Globus pallidus (tissue), 1 donor: ENCODE measurements around the gene ELP2.
A peak's percentile ranks its signal among the peaks of the same experiment; 100 is the strongest.
"Not testable (repeated sequence)": the region's sequence is repeated elsewhere in the genome, so short reads cannot be mapped to it uniquely, and the experiment has no call there.

Experiments
- DNase-seq: peaks from one replicate; pipeline ENCODE4 v3.0.0-alpha.2; 2015; ENCODE audit warnings: low spot score

The ELP2 gene

GRCh38 chr18:36160959-36161371 lies 31.3 kb downstream of the ELP2 start:
- no peak for DNase-seq

GRCh38 chr18:36162981-36163380 lies 33.3 kb downstream of the ELP2 start:
- DNase-seq = no peak

- DNase-seq = no peak
Measured at GRCh38 chr18:36167692-36168218, 38.1 kb downstream of the ELP2 start.

- DNase-seq = not testable (repeated sequence)
Measured at GRCh38 chr18:36168296-36168695, 38.6 kb downstream of the ELP2 start.

GRCh38 chr18:36169938-36170337 lies 40.2 kb downstream of the ELP2 start:
- no peak for DNase-seq

GRCh38 chr18:36175481-36175880 lies 45.8 kb downstream of the ELP2 start:
- DNase-seq = no peak

- no peak for DNase-seq
Measured at GRCh38 chr18:36176177-36176584, 46.5 kb downstream of the ELP2 start.

- DNase-seq = no peak
Measured at GRCh38 chr18:36176711-36177110, 47.0 kb downstream of the ELP2 start.

- DNase-seq = no peak
Measured at GRCh38 chr18:36177913-36178312, 48.2 kb downstream of the ELP2 start.

GRCh38 chr18:36179562-36180355 lies 50.1 kb downstream of the ELP2 start:
- peak; percentile 27 for DNase-seq

- no peak for DNase-seq
Measured at GRCh38 chr18:36181441-36181840, 51.7 kb downstream of the ELP2 start.

- no peak for DNase-seq
Measured at GRCh38 chr18:36181898-36182506, 52.3 kb downstream of the ELP2 start.

- no peak for DNase-seq
Measured at GRCh38 chr18:36183033-36183432, 53.3 kb downstream of the ELP2 start.

GRCh38 chr18:36183987-36184386 lies 54.3 kb downstream of the ELP2 start:
- DNase-seq = no peak

GRCh38 chr18:36185157-36185556 lies 55.5 kb downstream of the ELP2 start:
- DNase-seq = no peak

GRCh38 chr18:36185901-36186460 lies 56.3 kb downstream of the ELP2 start:
- no peak for DNase-seq

GRCh38 chr18:36186461-36187192 lies 56.9 kb downstream of the ELP2 start:
- DNase-seq = no peak

- peak; percentile 20 for DNase-seq
Measured at GRCh38 chr18:36187193-36187825, 57.6 kb downstream of the ELP2 start, which contains the start of gene MOCOS. Gene MOCOS (plus strand): TSS chr18:36187497. CDS start chr18:36187540, 43 bp downstream.

GRCh38 chr18:36187826-36188721 lies 58.4 kb downstream of the ELP2 start:
- DNase-seq = no peak

GRCh38 chr18:36188916-36189315 lies 59.2 kb downstream of the ELP2 start:
- DNase-seq = no peak

- DNase-seq = no peak
Measured at GRCh38 chr18:36189486-36189885, 59.8 kb downstream of the ELP2 start.
